ENCODE results near the gene BAIAP2L2. TPM values are rescaled to one million over a fixed set of nuclear protein-coding genes. Genes with fewer than 3 reads are reported as not detected.
"Not testable (repeated sequence)": the region's sequence is repeated elsewhere in the genome, so short reads cannot be mapped to it uniquely, and the experiment has no call there.

The BAIAP2L2 gene, protein sequence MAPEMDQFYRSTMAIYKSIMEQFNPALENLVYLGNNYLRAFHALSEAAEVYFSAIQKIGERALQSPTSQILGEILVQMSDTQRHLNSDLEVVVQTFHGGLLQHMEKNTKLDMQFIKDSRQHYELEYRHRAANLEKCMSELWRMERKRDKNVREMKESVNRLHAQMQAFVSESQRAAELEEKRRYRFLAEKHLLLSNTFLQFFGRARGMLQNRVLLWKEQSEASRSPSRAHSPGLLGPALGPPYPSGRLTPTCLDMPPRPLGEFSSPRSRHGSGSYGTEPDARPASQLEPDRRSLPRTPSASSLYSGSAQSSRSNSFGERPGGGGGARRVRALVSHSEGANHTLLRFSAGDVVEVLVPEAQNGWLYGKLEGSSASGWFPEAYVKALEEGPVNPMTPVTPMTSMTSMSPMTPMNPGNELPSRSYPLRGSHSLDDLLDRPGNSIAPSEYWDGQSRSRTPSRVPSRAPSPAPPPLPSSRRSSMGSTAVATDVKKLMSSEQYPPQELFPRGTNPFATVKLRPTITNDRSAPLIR
- total RNA-seq, result under 1 TPM; 0.55 to 0.63 TPM

- Mint-ChIP-seq H3K9me3 (no peaks in the 10 kb centered on the region), H3K4me1 (peaks cover 11% of the 10 kb centered on the region), H3K27me3 (no peaks in the 10 kb centered on the region), H3K36me3 (ENCODE audit: low read depth) (peaks cover 5% of the 10 kb centered on the region), H3K27ac (peak within 1 kb of the TSS; percentile 58), H3K4me3 (no peak within 1 kb of the TSS)
- no peak for DNase-seq
- ChIA-PET CTCF (no interaction called here), POLR2A (no interaction called here)
Observed at GRCh38 chr22:38110008-38110862, at the start of gene BAIAP2L2. TSS of gene BAIAP2L2 (minus strand) at chr22:38110684. CDS start at chr22:38110525, 159 bp downstream.

DNA sequence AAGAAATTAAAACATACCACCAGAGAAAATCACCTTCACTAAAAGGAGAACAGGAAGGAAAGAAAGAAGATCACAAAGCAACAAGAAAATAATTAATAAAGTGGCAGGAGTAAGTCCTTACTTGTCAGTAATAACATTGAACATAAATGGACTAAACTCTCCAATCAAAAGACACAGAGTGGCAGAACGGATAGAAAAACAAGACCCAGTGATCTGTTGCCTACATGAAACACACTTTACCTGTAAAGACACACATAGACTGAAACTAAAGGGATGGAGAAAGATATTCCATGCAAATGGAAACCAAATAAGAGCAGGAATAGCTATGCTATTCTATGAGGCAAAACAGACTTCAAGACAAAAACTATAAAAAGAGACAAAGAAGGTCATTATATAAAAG lies 45.2 kb upstream of the BAIAP2L2 start:
- POLR2A ChIA-PET, result interaction anchor here (0.7 kb wide), 1 partner anchor 12 kb away, joined by 3 read pairs; no protein-coding TSS in a partner anchor
- Mint-ChIP-seq H3K9me3 (no peaks in the 10 kb centered on the region), H3K27ac (no peak overlapping the region), H3K4me3 (no peak overlapping the region), H3K27me3 (no peaks in the 10 kb centered on the region), H3K36me3 (ENCODE audit: low read depth) (peaks cover 3% of the 10 kb centered on the region), H3K4me1 (no peaks in the 10 kb centered on the region)
- CTCF ChIA-PET, result no interaction called here
- DNase-seq, result no peak

DNA sequence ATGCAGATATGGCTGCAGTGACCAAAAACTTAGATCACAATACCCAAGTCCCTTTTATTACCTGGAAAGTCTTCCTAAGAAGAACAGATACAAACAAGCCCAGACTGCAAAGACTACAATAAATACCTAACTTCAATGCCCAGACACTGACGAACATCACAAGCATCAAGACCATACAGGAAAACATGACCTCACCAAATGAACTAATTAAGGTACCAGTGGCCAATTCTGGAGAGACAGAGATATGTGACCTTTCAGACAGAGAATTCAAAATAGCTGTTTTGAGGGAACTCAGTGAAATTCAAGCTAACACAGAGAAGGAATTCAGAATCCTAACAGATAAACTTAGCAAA lies 44.1 kb upstream of the BAIAP2L2 start:
- POLR2A ChIA-PET; H3K36me3 Mint-ChIP-seq (ENCODE audit: low read depth); H3K9me3 Mint-ChIP-seq; H3K27me3 Mint-ChIP-seq; H3K4me3 Mint-ChIP-seq; DNase-seq; H3K4me1 Mint-ChIP-seq; CTCF ChIA-PET; H3K27ac Mint-ChIP-seq: not testable (repeated sequence)

- POLR2A ChIA-PET, result no interaction called here
- no peaks in the 10 kb centered on the region for H3K27me3 Mint-ChIP-seq
- CTCF ChIA-PET, result no interaction called here
- H3K4me1 Mint-ChIP-seq, result no peaks in the 10 kb centered on the region
- H3K36me3 Mint-ChIP-seq (ENCODE audit: low read depth), result peaks cover 6% of the 10 kb centered on the region
- H3K9me3 Mint-ChIP-seq, result no peaks in the 10 kb centered on the region
- no peak overlapping the region for H3K27ac Mint-ChIP-seq
- H3K4me3 Mint-ChIP-seq, result no peak overlapping the region
- DNase-seq, result no peak
Observed at GRCh38 chr22:38153821-38154562, 43.5 kb upstream of the BAIAP2L2 start.

- Mint-ChIP-seq H3K27me3 (no peaks in the 10 kb centered on the region), H3K4me3 (no peak overlapping the region), H3K27ac (no peak overlapping the region), H3K9me3 (no peaks in the 10 kb centered on the region), H3K4me1 (peaks cover 14% of the 10 kb centered on the region), H3K36me3 (ENCODE audit: low read depth) (peaks cover 6% of the 10 kb centered on the region)
- DNase-seq, result no peak
- POLR2A ChIA-PET, result no interaction called here
- CTCF ChIA-PET, result no interaction called here
Observed at GRCh38 chr22:38151126-38151500, 40.6 kb upstream of the BAIAP2L2 start.

GRCh38 chr22:38148245-38148644 lies 37.8 kb upstream of the BAIAP2L2 start:
- H3K27me3 Mint-ChIP-seq, result no peaks in the 10 kb centered on the region
- ChIA-PET POLR2A (no interaction called here), CTCF (no interaction called here)
- H3K4me1 Mint-ChIP-seq, result peaks cover 23% of the 10 kb centered on the region
- DNase-seq, result no peak
- peaks cover 12% of the 10 kb centered on the region for H3K36me3 Mint-ChIP-seq (ENCODE audit: low read depth)
- no peak overlapping the region for H3K27ac Mint-ChIP-seq
- no peak overlapping the region for H3K4me3 Mint-ChIP-seq
- no peaks in the 10 kb centered on the region for H3K9me3 Mint-ChIP-seq

GRCh38 chr22:38146166-38146565 lies 35.7 kb upstream of the BAIAP2L2 start:
- H3K36me3 Mint-ChIP-seq (ENCODE audit: low read depth), result peaks cover 14% of the 10 kb centered on the region
- H3K4me1 Mint-ChIP-seq, result peaks cover 35% of the 10 kb centered on the region
- H3K27ac Mint-ChIP-seq, H3K9me3 Mint-ChIP-seq, DNase-seq, H3K27me3 Mint-ChIP-seq, H3K4me3 Mint-ChIP-seq, POLR2A ChIA-PET: not testable (repeated sequence)
- CTCF ChIA-PET, result interaction anchor here (1.7 kb wide), 1 partner anchor 94 kb away, joined by 4 read pairs; no protein-coding TSS in a partner anchor

GRCh38 chr22:38144025-38144405 lies 33.5 kb upstream of the BAIAP2L2 start:
- Mint-ChIP-seq H3K9me3 (no peaks in the 10 kb centered on the region), H3K36me3 (ENCODE audit: low read depth) (peaks cover 15% of the 10 kb centered on the region), H3K27ac (peak overlapping the region; percentile 79), H3K4me1 (peaks cover 35% of the 10 kb centered on the region), H3K27me3 (no peaks in the 10 kb centered on the region), H3K4me3 (no peak overlapping the region)
- POLR2A ChIA-PET, result interaction anchor here (0.8 to 2.1 kb wide), 5 partner anchors 12 to 60 kb away, joined by 3 to 7 read pairs (median 4); partner anchors contain the start of gene MAFF
- DNase-seq, result no peak
- CTCF ChIA-PET, result interaction anchor here (0.7 to 2.1 kb wide), 4 partner anchors 30 to 339 kb away, joined by 3 to 11 read pairs (median 4); partner anchors contain the start of gene PLA2G6

DNA sequence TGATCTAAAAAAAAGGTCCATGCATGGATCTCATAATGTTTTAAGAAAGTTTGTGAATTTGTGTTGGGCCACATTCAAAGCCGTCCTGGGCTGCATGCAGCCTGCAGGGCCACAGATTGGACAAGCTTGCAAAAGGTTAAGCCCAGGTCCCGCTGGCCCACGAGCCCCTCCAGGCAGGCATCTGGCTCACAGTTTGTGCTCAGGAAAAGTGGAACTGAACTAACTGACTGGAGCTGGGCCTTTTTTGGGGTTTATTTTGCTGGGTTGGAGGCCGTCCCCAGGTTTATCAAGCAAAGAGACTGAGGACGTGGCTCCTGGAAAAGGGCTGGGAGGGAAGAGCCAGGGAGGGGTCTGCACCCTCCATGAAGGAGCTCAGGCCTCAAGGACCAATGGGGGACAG lies 32.1 kb upstream of the BAIAP2L2 start:
- POLR2A ChIA-PET, result interaction anchor here (1.0 to 2.1 kb wide), 5 partner anchors 29 to 61 kb away, joined by 3 to 7 read pairs (median 4); partner anchors contain the start of gene MAFF
- Mint-ChIP-seq H3K36me3 (ENCODE audit: low read depth) (peaks cover 15% of the 10 kb centered on the region), H3K9me3 (no peaks in the 10 kb centered on the region), H3K27me3 (no peaks in the 10 kb centered on the region), H3K27ac (no peak overlapping the region), H3K4me3 (no peak overlapping the region), H3K4me1 (peaks cover 25% of the 10 kb centered on the region)
- DNase-seq, result no peak
- CTCF ChIA-PET, result interaction anchor here (0.7 to 2.1 kb wide), 5 partner anchors 28 to 59 kb away, joined by 3 to 11 read pairs (median 3); partner anchors contain the start of gene PLA2G6

DNA sequence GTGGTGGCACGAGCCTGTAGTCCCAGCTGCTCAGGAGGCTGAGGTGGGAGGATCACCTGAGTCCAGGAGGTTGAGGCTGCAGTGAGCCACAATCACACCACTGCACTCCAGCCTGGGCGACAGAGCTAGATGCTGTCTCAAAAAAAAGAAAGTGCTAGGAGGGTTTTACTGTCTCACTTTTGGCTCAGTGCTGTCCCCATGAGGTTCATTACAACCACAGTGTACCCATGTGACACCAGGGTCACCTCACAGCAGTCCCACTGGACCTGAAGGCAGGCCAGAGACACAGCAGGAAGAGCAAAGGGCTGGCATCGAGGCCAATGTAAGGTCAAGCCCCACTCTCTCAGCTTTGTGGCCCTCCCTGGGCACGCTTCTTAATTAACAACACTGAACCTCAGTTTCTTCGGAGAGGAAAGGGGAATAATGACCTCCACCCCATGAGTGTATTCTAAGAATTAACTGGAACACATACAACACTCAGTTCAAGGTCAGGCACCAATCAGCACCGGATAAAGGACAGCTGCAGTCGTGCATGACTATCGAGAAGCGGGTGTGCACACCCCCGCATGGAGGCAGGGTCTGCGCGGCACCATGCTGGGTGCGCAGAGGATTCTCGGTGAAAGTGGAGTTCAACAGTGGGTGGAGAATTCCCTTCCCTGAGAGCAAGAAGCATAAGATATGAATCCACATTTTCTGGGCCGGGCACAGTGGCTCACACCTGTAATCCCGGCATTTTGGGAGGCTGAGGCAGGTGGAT lies 30.9 kb upstream of the BAIAP2L2 start:
- Mint-ChIP-seq H3K27ac (peak overlapping the region; percentile 31), H3K27me3 (no peaks in the 10 kb centered on the region), H3K4me3 (no peak overlapping the region), H3K36me3 (ENCODE audit: low read depth) (peaks cover 14% of the 10 kb centered on the region), H3K9me3 (no peaks in the 10 kb centered on the region), H3K4me1 (peaks cover 20% of the 10 kb centered on the region)
- DNase-seq, result no peak
- ChIA-PET POLR2A (interaction anchor here (1.7 kb wide), 1 partner anchor 27 kb away, joined by 4 read pairs; no protein-coding TSS in a partner anchor), CTCF (interaction anchor here (0.7 to 1.5 kb wide), 3 partner anchors 27 to 169 kb away, joined by 3 to 6 read pairs (median 3); no protein-coding TSS in a partner anchor)

DNA sequence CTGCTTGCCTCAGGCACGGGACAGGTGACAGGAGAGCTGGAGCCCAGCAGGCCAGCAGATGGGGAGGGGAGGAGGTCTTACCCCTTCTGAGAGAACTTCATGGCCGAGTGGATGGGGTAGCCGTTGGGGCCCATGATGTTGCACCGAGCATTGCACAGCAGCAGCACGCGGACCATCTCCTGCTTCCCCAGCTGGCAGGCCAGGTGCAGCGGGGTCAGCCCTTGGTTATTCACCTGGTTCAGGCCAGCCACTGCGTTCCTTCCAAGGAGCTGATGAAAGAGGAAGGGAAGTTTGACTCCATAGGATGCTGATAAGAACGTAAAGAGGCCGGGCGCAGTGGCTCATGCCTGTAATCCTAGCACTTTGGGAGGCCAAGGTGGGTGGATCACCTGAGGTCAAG lies 29.4 kb upstream of the BAIAP2L2 start:
- DNase-seq, result no peak
- Mint-ChIP-seq H3K9me3 (no peaks in the 10 kb centered on the region), H3K27ac (no peak overlapping the region), H3K27me3 (no peaks in the 10 kb centered on the region), H3K4me3 (no peak overlapping the region), H3K4me1 (peaks cover 29% of the 10 kb centered on the region), H3K36me3 (ENCODE audit: low read depth) (peaks cover 19% of the 10 kb centered on the region)
- ChIA-PET POLR2A (no interaction called here), CTCF (interaction anchor here (1.4 kb wide), 1 partner anchor 42 kb away, joined by 3 read pairs; the partner anchor contains the start of gene PLA2G6)

- H3K27me3 Mint-ChIP-seq, result no peaks in the 10 kb centered on the region
- no peak overlapping the region for H3K4me3 Mint-ChIP-seq
- CTCF ChIA-PET, result interaction anchor here (1.4 kb wide), 1 partner anchor 43 kb away, joined by 3 read pairs; the partner anchor contains the start of gene PLA2G6
- no peaks in the 10 kb centered on the region for H3K9me3 Mint-ChIP-seq
- peaks cover 25% of the 10 kb centered on the region for H3K4me1 Mint-ChIP-seq
- peaks cover 21% of the 10 kb centered on the region for H3K36me3 Mint-ChIP-seq (ENCODE audit: low read depth)
- H3K27ac Mint-ChIP-seq, result no peak overlapping the region
- peak; percentile 14 for DNase-seq
- POLR2A ChIA-PET, result no interaction called here
Observed at GRCh38 chr22:38138961-38139360, 28.5 kb upstream of the BAIAP2L2 start.
